Liver (tissue), 9 donors: Measurements from ENCODE around the gene SNAP47. TPM values are rescaled to one million over a fixed set of nuclear protein-coding genes. Genes with fewer than 3 reads are reported as not detected.

Experiments
- DNase-seq: peaks from one replicate; pipeline ENCODE4 v3.0.0-alpha.2; 2017; ENCODE audit warnings: low spot score
- H3K27ac ChIP-seq, 2 donors: one replicate each; pipeline ENCODE4 v1.7.0; 2013; ENCODE audit warnings: inconsistent platforms in 2 of 2, low read length in 2 of 2, control low read depth in 1 of 2, low read depth in 1 of 2, mild to moderate bottlenecking in 1 of 2
- H3K27me3 ChIP-seq, 4 donors: one replicate each; pipeline versions ENCODE4 v1.6.1 to v1.7.0; 2013; ENCODE audit warnings: low read length in 3 of 4, inconsistent platforms in 1 of 4, mild to moderate bottlenecking in 1 of 4, moderate library complexity in 1 of 4; ENCODE audit not compliant: control insufficient read depth in 4 of 4, insufficient read depth in 4 of 4
- H3K36me3 ChIP-seq, 4 donors: one replicate each; pipeline versions ENCODE4 v1.6.1 to v1.7.0; 2013; ENCODE audit warnings: low read length in 3 of 4, mild to moderate bottlenecking in 3 of 4, low read depth in 1 of 4, moderate library complexity in 1 of 4; ENCODE audit not compliant: control insufficient read depth in 4 of 4, insufficient read depth in 3 of 4
- H3K4me1 ChIP-seq, 4 donors: one replicate each; pipeline versions ENCODE4 v1.6.1 to v1.7.0; 2013; ENCODE audit warnings: low read length in 3 of 4, mild to moderate bottlenecking in 3 of 4, moderate library complexity in 1 of 4; ENCODE audit not compliant: control insufficient read depth in 4 of 4, insufficient read depth in 4 of 4
- H3K4me3 ChIP-seq, 3 donors: one replicate each; pipeline versions ENCODE4 v1.6.1 to v1.7.0; 2013; ENCODE audit warnings: low read length in 3 of 3, control low read depth in 1 of 3, low read depth in 1 of 3, mild to moderate bottlenecking in 1 of 3
- H3K9ac ChIP-seq, 2 donors: one replicate each; pipeline ENCODE4 v1.7.0; 2013; ENCODE audit warnings: low read length in 2 of 2, mild to moderate bottlenecking in 2 of 2, moderate library complexity in 2 of 2, control low read depth in 1 of 2, low read depth in 1 of 2
- H3K9me3 ChIP-seq, 4 donors: one replicate each; pipeline versions ENCODE4 v1.6.1 to v1.7.0; 2013; ENCODE audit warnings: low read length in 3 of 4; ENCODE audit not compliant: control insufficient read depth in 4 of 4
- ATF3 ChIP-seq: IDR thresholded peaks from 2 replicates; pipeline ENCODE4 v1.6.1; 2016; ENCODE audit warnings: antibody characterized with exemption
- CTCF ChIP-seq: fragments of 150-350 bp; IDR thresholded peaks from 2 replicates; pipeline ENCODE4 v1.5.1; 2017; ENCODE audit warnings: improper control_type of control experiment, low read depth, low read length; ENCODE audit not compliant: missing input control
- EGR1 ChIP-seq, 2 donors: IDR thresholded peaks; 2 replicates each; pipeline ENCODE4 v1.6.1; 2016 to 2018; ENCODE audit warnings: antibody characterized with exemption in 2 of 2, low read depth in 2 of 2
- FOXA1 ChIP-seq: IDR thresholded peaks from 2 replicates; pipeline ENCODE4 v1.6.1; 2016; ENCODE audit warnings: antibody characterized with exemption
- FOXA2 ChIP-seq: IDR thresholded peaks from 2 replicates; pipeline ENCODE4 v1.6.1; 2016; ENCODE audit warnings: antibody characterized with exemption
- GABPA ChIP-seq, 2 donors: IDR thresholded peaks in 1 of 2; conservative IDR thresholded peaks in 1 of 2; 2 replicates each; pipeline ENCODE4 v1.6.1; 2016; ENCODE audit warnings: antibody characterized with exemption in 2 of 2, mild to moderate bottlenecking in 1 of 2, moderate library complexity in 1 of 2
- HNF4G ChIP-seq: IDR thresholded peaks from 2 replicates; pipeline ENCODE4 v1.6.1; 2016; ENCODE audit warnings: antibody characterized with exemption
- JUND ChIP-seq, 2 donors: IDR thresholded peaks; 2 replicates each; pipeline ENCODE4 v1.6.1; 2016; ENCODE audit warnings: antibody characterized with exemption in 2 of 2
- MAX ChIP-seq: IDR thresholded peaks from 2 replicates; pipeline ENCODE4 v1.6.1; 2016; ENCODE audit warnings: antibody characterized with exemption
- NR2F2 ChIP-seq: IDR thresholded peaks from 2 replicates; pipeline ENCODE4 v1.6.1; 2016; ENCODE audit warnings: antibody characterized with exemption
- REST ChIP-seq: IDR thresholded peaks from 2 replicates; pipeline ENCODE4 v1.6.1; 2016; ENCODE audit warnings: antibody characterized with exemption, mild to moderate bottlenecking
- RXRA ChIP-seq, 2 donors: IDR thresholded peaks; 2 replicates each; pipeline ENCODE4 v1.6.1; 2017 to 2018; ENCODE audit warnings: antibody characterized with exemption in 2 of 2, mild to moderate bottlenecking in 1 of 2
- TAF1 ChIP-seq: conservative IDR thresholded peaks from 2 replicates; pipeline ENCODE4 v1.6.1; 2016; ENCODE audit warnings: antibody characterized with exemption, mild to moderate bottlenecking
- ZBTB33 ChIP-seq: IDR thresholded peaks from 2 replicates; pipeline ENCODE4 v1.6.1; 2016; ENCODE audit warnings: antibody characterized with exemption
- WGBS: extraction: QIAGEN DNeasy Blood & Tissue Kit; methylation state at CpG from one replicate; pipeline ENCODE4 v1.1.7; 2013; 5-methylcytosine and 5-hydroxymethylcytosine counted together
- polyA plus RNA-seq, 2 donors: library from polyadenylated mRNA; stranded (reverse) in 1 of 2; unstranded in 1 of 2; fragments of 200-250 nt in 1 of 2; fragments of >200 nt in 1 of 2; fragmentation: Nextera tagmentation in 1 of 2; extraction: Ambion mirVana in 1 of 2; gene quantifications; one replicate each; pipeline versions ENCODE4 v1.2.1 to v1.2.3, GENCODE V29; 2013 to 2015
- total RNA-seq, 2 donors: library from RNA; depleted of rRNA; stranded (reverse); fragments of >200 nt; gene quantifications; one replicate each; pipeline ENCODE4 v1.2.3, GENCODE V29; 2014
- donor health status: healthy.
- donor health status: healthy.
- donor health status: healthy.
- donor health status: healthy.
- donor health status: healthy.

Gene SNAP47
- total and polyA plus RNA-seq, 4 donors: 15.3 to 23.3 (median 16.3) TPM

GRCh38 chr1:227813962-227814361 lies 78.7 kb downstream of the SNAP47 start:
- no peak overlapping the region for H3K27ac ChIP-seq
- peak overlapping the region in 1 of 3 donors; percentile 18 for H3K4me3 ChIP-seq
- H3K4me1 ChIP-seq: no peaks in the 10 kb centered on the region
- WGBS: 95% methylated on average over 2 of the region's 2 CpGs
- H3K9ac ChIP-seq: no peak overlapping the region
- H3K27me3 ChIP-seq: no peaks in the 10 kb centered on the region
- no peak for DNase-seq
- TF ChIP-seq TAF1 (no peak), MAX (no peak), NR2F2 (no peak), FOXA2 (no peak), RXRA (IDR thresholded peaks at IDR 0.05) (no peak), GABPA (IDR thresholded peaks at IDR 0.05 in 1 of 2, conservative IDR thresholded peaks at IDR 0.05 in 1 of 2) (no peak), CTCF (no peak), ZBTB33 (no peak), HNF4G (no peak), EGR1 (IDR thresholded peaks at IDR 0.05; ENCODE audit: low read depth in 2 of 2) (no peak), JUND (IDR thresholded peaks at IDR 0.05) (no peak), REST (no peak), ATF3 (no peak), FOXA1 (no peak)
- peaks cover 1 to 20% (median 4%) of the 10 kb centered on the region in 4 donors for H3K9me3 ChIP-seq
- no peaks in the 10 kb centered on the region for H3K36me3 ChIP-seq
